B cell (primary cell): ENCODE data around the gene CD40. TPM values are rescaled to one million over a fixed set of nuclear protein-coding genes. Genes with fewer than 3 reads are reported as not detected.

ENCODE experiments used
- ATAC-seq: fragments of 200-7000 bp; cut with Tn5 transposase; one replicate; pipeline ENCODE4 v1.10.0; 2021; ENCODE audit warnings: low read depth, mild to moderate bottlenecking, moderate number of reproducible peaks, moderate library complexity
- CTCF ChIA-PET: fragments of 350-600 bp; sonication (Branson Sonifier 250); formaldehyde crosslinking; loops from one replicate; lab custom pipeline; 2021; ENCODE audit warnings: antibody characterized with exemption, inconsistent platforms; lab: Charles Lee
- POLR2A ChIA-PET: fragments of 350-600 bp; sonication (Branson Sonifier 250); formaldehyde crosslinking; loops from one replicate; lab custom pipeline; 2021; ENCODE audit warnings: antibody characterized with exemption; lab: Charles Lee
- DNase-seq: peaks from one replicate; pipeline ENCODE4 v3.0.0; 2013
- H2AFZ ChIP-seq: 2 replicates; pipeline ENCODE4 v1.6.1; 2012; ENCODE audit warnings: mild to moderate bottlenecking, low read depth, low read length; ENCODE audit not compliant: insufficient read depth, poor library complexity, severe bottlenecking
- H3K27ac ChIP-seq, 2 donors: 1 replicate in 1 of 2; 2 replicates in 1 of 2; pipeline ENCODE4 v1.5.1; 2012 to 2013; ENCODE audit warnings: low read length in 2 of 2, mild to moderate bottlenecking in 2 of 2, moderate library complexity in 1 of 2
- H3K27me3 ChIP-seq, 4 experiments: fragments of 200-600 bp in 1 of 4; sonication (generic) in 1 of 4; replicated peaks in 1 of 4; 1 replicate in 2 of 4; 2 replicates in 2 of 4; pipeline versions ENCODE4 v1.6.1 to v1.7.0; 2013 to 2016; ENCODE audit warnings: low read length in 3 of 4, mild to moderate bottlenecking in 2 of 4, mixed read lengths in 1 of 4, moderate library complexity in 1 of 4; ENCODE audit not compliant: insufficient read depth in 4 of 4, control insufficient read depth in 3 of 4; ENCODE audit errors: control extremely low read depth in 1 of 4
- H3K36me3 ChIP-seq, 2 experiments: replicated peaks in 1 of 2; 1 replicate in 1 of 2; 2 replicates in 1 of 2; pipeline versions ENCODE4 v1.6.1 to v1.7.1; 2013; ENCODE audit warnings: low read length in 1 of 2; ENCODE audit not compliant: insufficient read depth in 2 of 2, control insufficient read depth in 1 of 2; ENCODE audit errors: control extremely low read depth in 1 of 2, extremely low read depth in 1 of 2
- H3K4me1 ChIP-seq, 2 donors: fragments of 200-600 bp in 1 of 2; sonication (generic) in 1 of 2; 1 replicate in 1 of 2; 2 replicates in 1 of 2; pipeline versions ENCODE4 v1.5.1 to v1.6.1; 2013 to 2017; ENCODE audit warnings: low read length in 2 of 2; ENCODE audit not compliant: control insufficient read depth in 2 of 2, insufficient read depth in 2 of 2
- H3K4me2 ChIP-seq: replicated peaks from 2 replicates; pipeline ENCODE3; 2012; ENCODE audit warnings: mild to moderate bottlenecking, low read depth, low read length; ENCODE audit not compliant: poor library complexity, severe bottlenecking
- H3K4me3 ChIP-seq, 5 experiments: fragments of 200-600 bp in 1 of 5; sonication (generic) in 1 of 5; 1 replicate in 3 of 5; 2 replicates in 2 of 5; pipeline versions ENCODE4 v1.5.1 to v1.7.0; 2011 to 2016; ENCODE audit warnings: low read length in 4 of 5, mild to moderate bottlenecking in 4 of 5, low read depth in 2 of 5, control low read depth in 1 of 5, moderate library complexity in 1 of 5; ENCODE audit not compliant: insufficient read depth in 1 of 5; ENCODE audit errors: control extremely low read depth in 1 of 5, extremely low read depth in 1 of 5
- H3K79me2 ChIP-seq: fragments of 200-600 bp; sonication (generic); one replicate; pipeline ENCODE4 v1.6.0; 2016; ENCODE audit warnings: low read length; ENCODE audit not compliant: control insufficient read depth, insufficient read depth
- H3K9ac ChIP-seq: fragments of 200-600 bp; sonication (generic); 2 replicates; pipeline ENCODE4 v1.6.1; 2017; ENCODE audit warnings: mild to moderate bottlenecking, low read length, moderate library complexity
- H3K9me3 ChIP-seq, 3 donors: one replicate each; pipeline versions ENCODE4 v1.6.1 to v1.7.1; 2013; ENCODE audit warnings: low read length in 2 of 3; ENCODE audit not compliant: control insufficient read depth in 2 of 3, insufficient read depth in 1 of 3; ENCODE audit errors: control extremely low read depth in 1 of 3
- H4K20me1 ChIP-seq: 2 replicates; pipeline ENCODE4 v1.6.0; 2012; ENCODE audit warnings: mild to moderate bottlenecking, low read length; ENCODE audit not compliant: insufficient read depth, control insufficient read depth, poor library complexity, severe bottlenecking
- H3K27ac Mint-ChIP-seq: one replicate; pipeline ENCODE4 v1.8.0; 2021; ENCODE audit warnings: mixed read lengths
- H3K27me3 Mint-ChIP-seq: one replicate; pipeline ENCODE4 v1.8.0; 2021; ENCODE audit warnings: mixed read lengths
- H3K4me1 Mint-ChIP-seq: one replicate; pipeline ENCODE4 v1.8.0; 2021; ENCODE audit warnings: mixed read lengths
- H3K4me3 Mint-ChIP-seq: one replicate; pipeline ENCODE4 v1.8.0; 2021; ENCODE audit warnings: mixed read lengths
- H3K9me3 Mint-ChIP-seq: one replicate; pipeline ENCODE4 v1.8.0; 2022; ENCODE audit warnings: mixed read lengths; ENCODE audit not compliant: insufficient read depth
- EZH2 ChIP-seq: IDR thresholded peaks from 2 replicates; pipeline ENCODE4 v1.6.1; 2012; ENCODE audit warnings: borderline replicate concordance, low read depth, mild to moderate bottlenecking, moderate library complexity, low read length; ENCODE audit not compliant: insufficient read depth, poor library complexity, severe bottlenecking
- WGBS: methylation state at CpG from one replicate; pipeline ENCODE4 v1.1.5; 2013; ENCODE audit warnings: missing lambda C conversion rate; ENCODE audit not compliant: insufficient coverage; 5-methylcytosine and 5-hydroxymethylcytosine counted together
- intact Hi-C: fragments of 100-400 bp; cut with micrococcal nuclease; formaldehyde crosslinking; loops from one replicate; pipeline ENCODE4 v1.10.0; 2022
- polyA plus RNA-seq: library from polyadenylated mRNA; depleted of rRNA; stranded (reverse); fragments of >200 nt; gene quantifications from 2 replicates; pipeline ENCODE4 v1.2.3, GENCODE V29; 2012
- total RNA-seq, 2 donors: library from RNA; stranded (reverse); fragments of 120-200 nt in 1 of 2; gene quantifications; 1 replicate in 1 of 2; 2 replicates in 1 of 2; pipeline versions ENCODE4 v1.2.3 to v1.2.4, GENCODE V29; 2013 to 2022
- TF ChIP-seq, protein P1 (sequence below): fragments of 200-600 bp; IDR thresholded peaks from one replicate; pipeline ENCODE4 v1.8.0; 2022; ENCODE audit warnings: antibody characterized with exemption, mild to moderate bottlenecking

Gene CD40
- total and polyA plus RNA-seq, 2 donors (not counting 1 experiment from before 2014, with no cell fraction given), result 210 to 215 TPM

- Histone ChIP-seq H3K4me3 (no peak overlapping the region), H3K36me3 (peaks cover 0 to 10% of the 10 kb centered on the region in 2 experiments), H3K4me2 (no peak overlapping the region), H3K9ac (no peak overlapping the region), H3K9me3 (no peaks in the 10 kb centered on the region), H3K4me1 (peaks cover 10 to 42% of the 10 kb centered on the region in 2 donors), H2AFZ (no peak overlapping the region), H3K79me2 (peaks cover 100% of the 10 kb centered on the region), H4K20me1 (peaks cover 97% of the 10 kb centered on the region), H3K27me3 (no peaks in the 10 kb centered on the region), H3K27ac (no peak overlapping the region)
- ATAC-seq, result no peak
- peaks cover 72% of the 10 kb centered on the region for H3K4me1 Mint-ChIP-seq
- WGBS, result no CpG with 5 or more reads among the region's 1 CpG
- POLR2A ChIA-PET, result no interaction called here
- TF ChIP-seq EZH2, result no peak
- TF ChIP-seq, protein P1, sequence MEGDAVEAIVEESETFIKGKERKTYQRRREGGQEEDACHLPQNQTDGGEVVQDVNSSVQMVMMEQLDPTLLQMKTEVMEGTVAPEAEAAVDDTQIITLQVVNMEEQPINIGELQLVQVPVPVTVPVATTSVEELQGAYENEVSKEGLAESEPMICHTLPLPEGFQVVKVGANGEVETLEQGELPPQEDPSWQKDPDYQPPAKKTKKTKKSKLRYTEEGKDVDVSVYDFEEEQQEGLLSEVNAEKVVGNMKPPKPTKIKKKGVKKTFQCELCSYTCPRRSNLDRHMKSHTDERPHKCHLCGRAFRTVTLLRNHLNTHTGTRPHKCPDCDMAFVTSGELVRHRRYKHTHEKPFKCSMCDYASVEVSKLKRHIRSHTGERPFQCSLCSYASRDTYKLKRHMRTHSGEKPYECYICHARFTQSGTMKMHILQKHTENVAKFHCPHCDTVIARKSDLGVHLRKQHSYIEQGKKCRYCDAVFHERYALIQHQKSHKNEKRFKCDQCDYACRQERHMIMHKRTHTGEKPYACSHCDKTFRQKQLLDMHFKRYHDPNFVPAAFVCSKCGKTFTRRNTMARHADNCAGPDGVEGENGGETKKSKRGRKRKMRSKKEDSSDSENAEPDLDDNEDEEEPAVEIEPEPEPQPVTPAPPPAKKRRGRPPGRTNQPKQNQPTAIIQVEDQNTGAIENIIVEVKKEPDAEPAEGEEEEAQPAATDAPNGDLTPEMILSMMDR, result no peak
- H3K4me3 Mint-ChIP-seq, result no peak overlapping the region
- CTCF ChIA-PET, result interaction anchor here (1.1 kb wide), 1 partner anchor 16 kb away, joined by 4 read pairs; no protein-coding TSS in a partner anchor
- DNase-seq, result no peak
- no peak overlapping the region for H3K27ac Mint-ChIP-seq
- intact Hi-C loops, result no loop called here
- H3K27me3 Mint-ChIP-seq, result no peaks in the 10 kb centered on the region
- no peaks in the 10 kb centered on the region for H3K9me3 Mint-ChIP-seq
These were observed 34.5 kb upstream of the CD40 start for GRCh38 chr20:46083531-46084061.

DNA sequence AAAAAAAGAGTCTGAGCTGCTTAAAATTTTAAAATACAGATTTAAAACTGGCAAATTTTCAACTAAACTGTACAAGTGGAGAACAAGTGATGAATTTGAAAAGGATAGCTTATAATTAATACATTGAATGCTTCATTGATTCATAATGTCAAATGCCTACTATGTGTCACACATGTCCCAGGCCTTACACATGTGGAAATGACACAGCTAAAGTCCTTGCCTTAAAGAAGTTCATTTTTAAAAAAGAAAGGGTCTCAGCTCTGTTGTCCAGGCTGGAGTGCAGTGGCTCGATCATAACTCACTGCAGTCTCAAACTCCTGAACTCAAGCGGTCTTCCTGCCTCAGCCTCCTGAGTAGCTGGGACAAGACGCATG lies 33.3 kb upstream of the CD40 start:
- Histone ChIP-seq H3K27ac (no peak overlapping the region), H3K79me2 (peaks cover 96% of the 10 kb centered on the region), H3K4me1 (peaks cover 15 to 46% of the 10 kb centered on the region in 2 donors), H4K20me1 (peaks cover 95% of the 10 kb centered on the region), H3K9me3 (no peaks in the 10 kb centered on the region), H3K4me3 (no peak overlapping the region), H3K9ac (no peak overlapping the region), H3K4me2 (no peak overlapping the region), H2AFZ (no peak overlapping the region), H3K36me3 (no peaks in the 10 kb centered on the region), H3K27me3 (no peaks in the 10 kb centered on the region)
- ATAC-seq (no peak), DNase-seq (no peak)
- H3K27me3 Mint-ChIP-seq, result no peaks in the 10 kb centered on the region
- TF ChIP-seq EZH2, result no peak
- TF ChIP-seq, protein P1, result no peak
- WGBS, result 80% methylated on average over 3 of the region's 3 CpGs
- H3K9me3 Mint-ChIP-seq, result no peaks in the 10 kb centered on the region
- intact Hi-C loops, result no loop called here
- ChIA-PET POLR2A (no interaction called here), CTCF (interaction anchor here (0.6 to 1.2 kb wide), 9 partner anchors 10 to 1222 kb away, joined by 3 to 6 read pairs (median 4); no protein-coding TSS in a partner anchor)
- no peak overlapping the region for H3K4me3 Mint-ChIP-seq
- H3K27ac Mint-ChIP-seq, result no peak overlapping the region
- peaks cover 72% of the 10 kb centered on the region for H3K4me1 Mint-ChIP-seq
